Mesenchymal stem cell (in vitro differentiated cells and primary cell): Measurements from ENCODE around the gene SLC4A5. TPM values are rescaled to one million over a fixed set of nuclear protein-coding genes. Genes with fewer than 3 reads are reported as not detected.

Source experiments
- DNase-seq: peaks from one replicate; pipeline ENCODE4 v3.0.0-alpha.2; 2013
- H2AFZ ChIP-seq: one replicate; pipeline ENCODE4 v1.6.1; 2013; ENCODE audit warnings: low read depth, mild to moderate bottlenecking, control low read depth, inconsistent platforms, low read length, moderate library complexity
- H2AK5ac ChIP-seq: 2 replicates; pipeline ENCODE4 v1.6.1; 2013; ENCODE audit warnings: low read length, moderate library complexity, mild to moderate bottlenecking, inconsistent platforms; ENCODE audit not compliant: severe bottlenecking
- H2BK120ac ChIP-seq: one replicate; pipeline ENCODE4 v1.6.1; 2013; ENCODE audit warnings: low read depth, mild to moderate bottlenecking, inconsistent platforms, low read length, moderate library complexity
- H2BK12ac ChIP-seq, 2 experiments: one replicate each; pipeline ENCODE4 v1.6.1; 2013; ENCODE audit warnings: inconsistent platforms in 2 of 2, low read length in 2 of 2, mild to moderate bottlenecking in 2 of 2, moderate library complexity in 2 of 2, control low read depth in 1 of 2
- H2BK15ac ChIP-seq: one replicate; pipeline ENCODE4 v1.6.1; 2013; ENCODE audit warnings: mild to moderate bottlenecking, low read depth, inconsistent platforms; ENCODE audit not compliant: poor library complexity, severe bottlenecking
- H2BK5ac ChIP-seq: 2 replicates; pipeline ENCODE4 v1.6.1; 2013; ENCODE audit warnings: low read depth, mild to moderate bottlenecking, low read length, control low read depth, inconsistent platforms; ENCODE audit not compliant: poor library complexity, severe bottlenecking
- H3K14ac ChIP-seq, 2 experiments: one replicate each; pipeline ENCODE4 v1.6.1; 2013; ENCODE audit warnings: inconsistent platforms in 2 of 2, low read length in 2 of 2, control low read depth in 1 of 2, mild to moderate bottlenecking in 1 of 2, moderate library complexity in 1 of 2
- H3K18ac ChIP-seq, 2 experiments: one replicate each; pipeline ENCODE4 v1.6.1; 2013; ENCODE audit warnings: inconsistent platforms in 2 of 2, low read length in 2 of 2, control low read depth in 1 of 2, low read depth in 1 of 2, mild to moderate bottlenecking in 1 of 2
- H3K23ac ChIP-seq, 2 experiments: one replicate each; pipeline ENCODE4 v1.6.1; 2013; ENCODE audit warnings: inconsistent platforms in 2 of 2, low read length in 2 of 2, mild to moderate bottlenecking in 2 of 2, moderate library complexity in 2 of 2, control low read depth in 1 of 2
- H3K27ac ChIP-seq: 2 replicates; pipeline ENCODE4 v1.5.1; 2013; ENCODE audit warnings: mild to moderate bottlenecking, moderate library complexity, low read length, control low read depth, inconsistent platforms; ENCODE audit not compliant: poor library complexity, severe bottlenecking
- H3K27me3 ChIP-seq, 2 experiments: 2 replicates each; pipeline versions ENCODE4 v1.6.1 to v1.7.0; 2013; ENCODE audit warnings: low read length in 2 of 2, mild to moderate bottlenecking in 2 of 2, moderate library complexity in 2 of 2, control low read depth in 1 of 2, inconsistent platforms in 1 of 2; ENCODE audit not compliant: control insufficient read depth in 1 of 2, insufficient read depth in 1 of 2
- H3K36me3 ChIP-seq, 2 experiments: 2 replicates each; pipeline versions ENCODE4 v1.6.1 to v1.7.0; 2013; ENCODE audit warnings: low read length in 2 of 2, control low read depth in 1 of 2, inconsistent platforms in 1 of 2, low read depth in 1 of 2, mild to moderate bottlenecking in 1 of 2; ENCODE audit not compliant: insufficient read depth in 2 of 2, control insufficient read depth in 1 of 2
- H3K4ac ChIP-seq, 2 experiments: one replicate each; pipeline ENCODE4 v1.6.1; 2013; ENCODE audit warnings: inconsistent platforms in 2 of 2, low read length in 2 of 2, mild to moderate bottlenecking in 2 of 2, moderate library complexity in 2 of 2, control low read depth in 1 of 2, low read depth in 1 of 2
- H3K4me1 ChIP-seq: 2 replicates; pipeline ENCODE4 v1.6.1; 2013; ENCODE audit warnings: low read depth, low read length, control low read depth; ENCODE audit not compliant: control insufficient read depth, insufficient read depth
- H3K4me2 ChIP-seq: 2 replicates; pipeline ENCODE4 v1.6.1; 2013; ENCODE audit warnings: low read length, mild to moderate bottlenecking, inconsistent platforms; ENCODE audit not compliant: poor library complexity, severe bottlenecking
- H3K4me3 ChIP-seq, 2 experiments: 2 replicates each; pipeline versions ENCODE4 v1.5.1 to v1.7.0; 2013; ENCODE audit warnings: low read length in 2 of 2, mild to moderate bottlenecking in 2 of 2, control low read depth in 1 of 2, low read depth in 1 of 2; ENCODE audit not compliant: insufficient read depth in 1 of 2
- H3K79me1 ChIP-seq: replicated peaks from 2 replicates; pipeline ENCODE4 v1.6.1; 2013; ENCODE audit warnings: mild to moderate bottlenecking, control low read depth, low read length, inconsistent platforms; ENCODE audit not compliant: poor library complexity, severe bottlenecking
- H3K9ac ChIP-seq: 2 replicates; pipeline ENCODE4 v1.7.0; 2013; ENCODE audit warnings: mild to moderate bottlenecking, low read length, moderate library complexity
- H3K9me3 ChIP-seq: 2 replicates; pipeline ENCODE4 v1.7.0; 2013; ENCODE audit warnings: mild to moderate bottlenecking, low read length; ENCODE audit not compliant: control insufficient read depth
- H4K8ac ChIP-seq: one replicate; pipeline ENCODE4 v1.6.1; 2013; ENCODE audit warnings: inconsistent platforms, mild to moderate bottlenecking, low read length, moderate library complexity
- H4K91ac ChIP-seq: one replicate; pipeline ENCODE4 v1.6.1; 2013; ENCODE audit warnings: mild to moderate bottlenecking, low read length, inconsistent platforms
- WGBS: methylation state at CpG from one replicate; pipeline ENCODE4 v1.1.7; 2013; ENCODE audit warnings: mixed read lengths; 5-methylcytosine and 5-hydroxymethylcytosine counted together
- polyA plus RNA-seq, 2 experiments: library from polyadenylated mRNA; stranded (reverse); fragments of 200-250 nt; gene quantifications; one replicate each; pipeline ENCODE4 v1.2.3, GENCODE V29; 2013

The SLC4A5 gene
- polyA plus RNA-seq (2013, experiment 1 of 2): 0.15 TPM
- 0.10 TPM for polyA plus RNA-seq (2013, experiment 2 of 2)

GRCh38 chr2:74343316-74343715 lies at the start of gene SLC4A5:
Gene SLC4A5 (minus strand): TSS chr2:74343416. CDS start chr2:74315023, 28,393 bp downstream.
- Histone ChIP-seq H3K4me3 (no peak within 1 kb of the TSS), H2BK5ac (no peak within 1 kb of the TSS), H2AFZ (no peak within 1 kb of the TSS), H2AK5ac (no peak within 1 kb of the TSS), H4K8ac (no peak within 1 kb of the TSS), H3K4me1 (no peaks in the 10 kb centered on the region), H3K36me3 (no peaks in the 10 kb centered on the region), H3K14ac (no peak within 1 kb of the TSS), H3K4ac (no peak within 1 kb of the TSS), H2BK12ac (no peak within 1 kb of the TSS), H3K27me3 (peaks cover 0 to 32% of the 10 kb centered on the region in 2 experiments), H2BK120ac (no peak within 1 kb of the TSS), H3K4me2 (no peak within 1 kb of the TSS), H3K9me3 (no peaks in the 10 kb centered on the region), H3K27ac (no peak within 1 kb of the TSS), H2BK15ac (no peak within 1 kb of the TSS), H3K18ac (no peak within 1 kb of the TSS), H4K91ac (no peak within 1 kb of the TSS), H3K79me1 (no peaks in the 10 kb centered on the region), H3K23ac (no peak within 1 kb of the TSS), H3K9ac (no peak within 1 kb of the TSS)
- DNase-seq: no peak
- 57% methylated on average over 2 of the region's 2 CpGs for WGBS

- Histone ChIP-seq H3K18ac (no peak overlapping the region), H3K27me3 (no peaks in the 10 kb centered on the region), H3K27ac (no peak overlapping the region), H3K4ac (no peak overlapping the region), H3K36me3 (no peaks in the 10 kb centered on the region), H2BK15ac (no peak overlapping the region), H3K9ac (peak overlapping the region; percentile 96), H2BK12ac (no peak overlapping the region), H2BK120ac (no peak overlapping the region), H3K14ac (no peak overlapping the region), H3K79me1 (peaks cover 6% of the 10 kb centered on the region), H3K9me3 (no peaks in the 10 kb centered on the region), H2AFZ (peak overlapping the region; percentile 30), H4K8ac (peak overlapping the region; percentile 99), H3K4me2 (peak overlapping the region; percentile 80), H4K91ac (peak overlapping the region; percentile 75), H2BK5ac (no peak overlapping the region), H3K4me3 (peak overlapping the region in 1 of 2 experiments; percentile 99), H3K4me1 (peaks cover 2% of the 10 kb centered on the region), H2AK5ac (no peak overlapping the region), H3K23ac (no peak overlapping the region)
- no peak for DNase-seq
- WGBS: 80% methylated on average over 13 of the region's 13 CpGs
Measured at GRCh38 chr2:74392449-74392743, 49.2 kb upstream of the SLC4A5 start.

DNA sequence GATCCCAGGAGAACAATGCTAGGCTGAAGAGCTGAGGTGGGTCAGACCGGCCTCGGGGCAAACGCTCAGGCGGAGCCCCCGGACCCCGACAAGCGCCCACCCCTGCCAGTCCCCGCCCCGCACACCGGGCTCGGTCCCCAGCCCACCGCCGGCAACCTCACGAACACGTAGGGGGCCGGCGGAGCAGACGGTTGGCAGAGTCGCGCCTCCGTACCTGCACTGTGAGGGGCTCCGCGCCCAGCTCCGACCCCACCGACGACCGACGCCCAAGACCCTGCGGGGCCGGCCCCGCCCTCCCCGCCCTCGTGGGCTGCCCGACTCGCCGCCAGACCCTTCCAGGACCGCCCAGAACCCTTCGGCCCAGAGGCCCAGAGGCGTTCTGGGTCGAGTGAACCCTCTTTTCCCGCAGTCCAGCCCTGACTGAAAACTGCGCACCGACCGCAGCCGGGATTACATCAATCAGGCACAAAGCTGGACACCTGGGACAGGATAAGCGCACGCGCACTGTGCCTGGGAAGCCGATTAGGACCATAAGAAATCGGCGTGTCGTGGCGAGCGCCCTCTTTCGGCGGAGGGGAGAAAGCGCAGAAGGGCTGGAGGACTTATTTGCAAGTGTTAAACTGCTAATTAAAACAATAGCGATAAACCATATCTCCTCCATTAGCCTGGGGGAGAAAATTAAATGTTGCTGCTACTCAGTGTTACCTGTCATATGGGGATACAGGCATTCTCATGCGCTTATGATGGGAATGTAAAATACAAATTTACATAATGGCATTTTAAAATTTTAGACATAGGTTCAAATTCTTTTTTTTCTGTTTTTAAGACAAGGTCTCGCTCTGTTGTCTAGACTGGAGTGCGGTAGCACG lies 48.6 kb upstream of the SLC4A5 start:
- peaks cover 2% of the 10 kb centered on the region for H3K4me1 ChIP-seq
- H3K79me1 ChIP-seq: peaks cover 6% of the 10 kb centered on the region
- H4K91ac ChIP-seq: peak overlapping the region; percentile 88
- peak overlapping the region; percentile 80 for H3K4me2 ChIP-seq
- H2BK12ac ChIP-seq: peak overlapping the region in 1 of 2 experiments; percentile 69
- H3K4ac ChIP-seq: peak overlapping the region in 1 of 2 experiments; percentile 62
- H3K4me3 ChIP-seq: peak overlapping the region; percentile 92 to 99
- peak overlapping the region; percentile 98 for H2BK5ac ChIP-seq
- no peaks in the 10 kb centered on the region for H3K36me3 ChIP-seq
- peak overlapping the region; percentile 99 for H4K8ac ChIP-seq
- H2AFZ ChIP-seq: peak overlapping the region; percentile 30
- peak overlapping the region; percentile 86 to 96 for H3K18ac ChIP-seq
- WGBS: 4% methylated on average over 59 of the region's 62 CpGs
- no peaks in the 10 kb centered on the region for H3K27me3 ChIP-seq
- H2AK5ac ChIP-seq: no peak overlapping the region
- H2BK15ac ChIP-seq: peak overlapping the region; percentile 80
- H2BK120ac ChIP-seq: peak overlapping the region; percentile 85
- H3K14ac ChIP-seq: no peak overlapping the region
- no peaks in the 10 kb centered on the region for H3K9me3 ChIP-seq
- peak; percentile 88 for DNase-seq
- peak overlapping the region; percentile 91 for H3K27ac ChIP-seq
- H3K23ac ChIP-seq: peak overlapping the region in 1 of 2 experiments; percentile 14
- peak overlapping the region; percentile 96 for H3K9ac ChIP-seq

- Histone ChIP-seq H3K9ac (peak overlapping the region; percentile 96), H2BK12ac (peak overlapping the region in 1 of 2 experiments; percentile 69), H3K27ac (no peak overlapping the region), H2BK15ac (no peak overlapping the region), H2AK5ac (no peak overlapping the region), H3K18ac (peak overlapping the region; percentile 86 to 96), H3K4me2 (peak overlapping the region; percentile 79), H3K79me1 (peaks cover 8% of the 10 kb centered on the region), H3K4ac (peak overlapping the region in 1 of 2 experiments; percentile 40), H4K8ac (peak overlapping the region; percentile 93), H3K4me3 (peak overlapping the region; percentile 92 to 99), H3K36me3 (no peaks in the 10 kb centered on the region), H2AFZ (peak overlapping the region; percentile 18), H3K27me3 (no peaks in the 10 kb centered on the region), H3K4me1 (peaks cover 2% of the 10 kb centered on the region), H2BK5ac (no peak overlapping the region), H3K23ac (peak overlapping the region in 1 of 2 experiments; percentile 14), H4K91ac (no peak overlapping the region), H2BK120ac (peak overlapping the region; percentile 85), H3K14ac (no peak overlapping the region), H3K9me3 (no peaks in the 10 kb centered on the region)
- DNase-seq: peak; percentile 53
- 0% methylated on average over 11 of the region's 11 CpGs for WGBS
Measured at GRCh38 chr2:74391209-74391579, 48.0 kb upstream of the SLC4A5 start.
